HG03175 (cell line): ENCODE results near the gene GNB2.
A peak's percentile ranks its signal among the peaks of the same experiment; 100 is the strongest.
"Not testable (repeated sequence)": the region's sequence is repeated elsewhere in the genome, so short reads cannot be mapped to it uniquely, and the experiment has no call there.

Source experiments
- ATAC-seq: cut with Tn5 transposase; IDR thresholded peaks from one replicate; pipeline ENCODE4 v1.9.1; 2021; ENCODE audit warnings: mild to moderate bottlenecking, moderate library complexity; ENCODE audit not compliant: unreplicated experiment

GNB2 gene

DNA sequence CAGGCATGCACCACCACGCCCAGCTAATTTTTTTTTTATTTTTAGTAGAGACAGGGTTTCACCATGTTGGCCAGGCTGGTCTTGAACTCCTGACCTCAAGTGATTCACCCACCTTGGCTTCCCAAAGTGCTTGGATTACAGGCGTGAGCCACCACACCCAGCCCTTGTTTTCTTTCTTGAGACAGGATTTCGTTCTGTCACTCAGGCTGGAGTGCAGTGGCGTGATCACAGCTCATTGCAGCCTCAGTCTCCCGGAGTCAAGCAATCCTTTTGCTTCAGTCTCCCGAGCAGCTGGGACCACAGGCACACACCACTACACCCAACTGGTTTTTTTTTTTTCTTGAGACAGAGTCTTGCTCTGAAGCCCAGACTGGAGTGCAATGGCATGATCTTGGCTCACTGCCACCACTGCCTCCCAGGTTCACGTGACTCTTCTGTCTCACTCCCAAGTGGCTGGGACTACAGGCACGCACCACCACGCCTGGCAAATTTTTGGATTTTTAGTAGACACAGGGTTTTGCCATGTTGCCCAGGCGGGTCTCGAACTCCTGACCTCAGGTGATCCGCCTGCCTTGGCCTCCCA is 11.3 kb upstream of the GNB2 start:
- ATAC-seq: not testable (repeated sequence)

DNA sequence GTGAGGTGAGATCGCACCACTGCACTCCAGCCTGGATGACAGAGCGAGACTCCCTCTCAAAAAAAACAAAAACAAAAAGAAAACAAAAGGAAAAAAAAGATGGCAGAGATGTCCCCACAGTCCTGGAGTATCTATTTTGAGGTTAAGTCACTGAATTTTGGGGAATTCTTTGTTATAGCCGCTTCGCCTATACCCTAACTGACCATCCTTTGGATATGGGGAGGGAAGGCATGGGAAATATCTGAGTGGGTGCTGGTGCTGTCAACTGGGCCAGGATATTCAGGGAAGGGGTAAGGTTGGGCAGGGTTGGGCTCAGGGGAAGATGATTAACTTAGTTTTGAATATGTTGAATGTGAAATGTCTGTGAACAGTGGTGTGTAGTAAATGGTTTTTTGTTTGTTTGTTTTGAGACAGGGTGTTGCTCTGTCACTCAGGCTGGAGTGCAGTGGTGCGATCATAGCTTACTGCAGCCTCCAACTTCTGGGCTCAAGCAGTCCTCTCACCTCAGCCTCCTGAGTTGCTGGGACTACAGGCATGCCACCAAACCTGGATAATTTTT is 8.3 kb upstream of the GNB2 start:
- no peak for ATAC-seq

GRCh38 chr7:100667331-100668068 is 6.0 kb upstream of the GNB2 start:
- no peak for ATAC-seq

- ATAC-seq: no peak
Measured at GRCh38 chr7:100668069-100668449, 5.5 kb upstream of the GNB2 start.

DNA sequence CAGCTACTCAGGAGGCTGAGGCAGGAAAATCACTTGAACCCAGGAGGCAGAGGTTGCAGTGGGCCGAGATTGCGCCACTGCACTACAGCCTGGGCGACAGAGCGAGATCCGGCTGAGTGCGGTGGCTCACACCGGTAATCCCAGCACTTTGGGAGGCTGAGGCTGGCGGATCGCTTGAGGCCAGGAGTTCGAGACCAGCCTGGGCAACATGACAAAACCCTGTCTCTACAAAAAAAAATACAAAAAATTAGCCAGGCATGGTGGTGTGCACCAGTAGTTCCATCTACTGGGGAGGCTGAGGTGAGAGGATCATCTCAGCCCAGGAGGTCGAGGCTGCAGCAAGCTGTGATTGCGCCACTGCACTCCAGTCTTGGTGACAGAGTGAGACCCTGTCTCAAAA is 4.4 kb upstream of the GNB2 start:
- ATAC-seq: not testable (repeated sequence)

DNA sequence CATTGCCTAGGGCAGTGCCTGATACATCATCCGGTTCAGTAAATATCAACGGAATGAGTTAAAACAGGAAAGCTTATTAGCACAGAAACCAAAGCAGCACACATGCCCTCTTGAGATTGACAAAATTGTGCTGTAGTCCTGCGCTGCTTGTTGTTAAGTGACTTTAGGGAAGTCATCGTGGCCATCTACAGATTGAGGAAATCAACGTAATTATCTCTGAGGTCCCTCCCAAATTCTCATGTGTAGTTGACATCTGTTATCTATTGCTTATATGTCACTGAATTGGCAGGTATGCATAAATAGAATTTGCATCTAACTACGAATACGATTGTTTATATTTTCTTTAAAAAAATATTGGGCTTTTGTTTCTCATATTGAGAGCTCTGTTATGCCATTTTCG is 3.5 kb upstream of the GNB2 start:
- no peak for ATAC-seq

GRCh38 chr7:100671353-100672327 is 1.9 kb upstream of the GNB2 start:
- no peak for ATAC-seq

- no peak for ATAC-seq
Measured at GRCh38 chr7:100673942-100674410, 436 bp downstream of the GNB2 start.

DNA sequence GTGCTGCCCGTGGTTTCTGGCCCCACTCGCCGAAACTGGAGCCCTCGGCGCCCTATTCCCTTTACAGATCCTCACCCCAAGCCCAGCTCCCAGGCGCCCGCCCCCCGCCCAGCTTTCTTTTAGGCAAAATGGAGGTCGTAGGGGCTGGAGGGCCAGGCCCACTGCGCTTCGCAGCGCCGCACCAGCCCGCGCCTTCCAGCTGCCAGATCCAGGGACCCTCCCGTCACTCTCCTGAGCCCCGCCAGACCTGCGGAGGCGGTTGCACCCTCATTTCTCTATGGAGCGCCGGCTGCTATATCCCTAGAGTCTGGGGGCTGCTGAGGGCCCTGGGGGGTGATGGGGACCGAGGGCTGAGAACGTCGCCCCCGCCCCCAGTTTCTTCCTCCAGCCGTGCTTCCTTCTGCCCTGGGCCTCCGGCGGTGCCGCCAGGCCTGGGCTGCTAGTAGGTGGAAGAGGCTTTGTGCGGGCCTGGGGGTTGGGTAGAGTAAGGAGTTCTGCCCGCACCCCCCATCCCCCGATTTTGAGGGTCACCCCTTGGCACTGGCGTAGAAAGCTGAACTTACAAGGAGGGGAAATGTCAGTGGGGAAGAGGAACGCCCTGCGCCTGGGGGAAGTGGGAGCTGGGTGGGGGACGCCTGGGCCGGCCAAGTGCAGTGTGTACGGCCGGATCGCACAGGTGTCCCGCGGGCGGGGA is 1.0 kb downstream of the GNB2 start:
- no peak for ATAC-seq

DNA sequence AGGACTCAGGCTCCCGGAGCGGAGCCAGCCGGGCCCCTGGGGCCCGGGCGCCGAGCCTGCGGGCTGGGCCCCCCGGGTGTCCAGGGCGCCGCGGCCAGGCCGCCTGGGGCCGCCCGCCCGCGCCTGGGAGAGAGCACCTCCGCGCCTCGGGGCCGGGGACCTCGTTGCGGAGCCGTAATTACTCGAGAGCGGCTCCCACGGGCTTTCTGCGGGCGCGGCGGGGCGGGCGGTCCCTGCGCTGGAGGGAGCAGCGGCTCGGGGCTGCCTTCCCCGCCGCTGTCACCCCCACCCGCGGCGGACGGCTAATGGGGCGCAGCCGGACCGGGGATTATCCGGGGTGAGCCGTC is 1.5 kb downstream of the GNB2 start:
- no peak for ATAC-seq

DNA sequence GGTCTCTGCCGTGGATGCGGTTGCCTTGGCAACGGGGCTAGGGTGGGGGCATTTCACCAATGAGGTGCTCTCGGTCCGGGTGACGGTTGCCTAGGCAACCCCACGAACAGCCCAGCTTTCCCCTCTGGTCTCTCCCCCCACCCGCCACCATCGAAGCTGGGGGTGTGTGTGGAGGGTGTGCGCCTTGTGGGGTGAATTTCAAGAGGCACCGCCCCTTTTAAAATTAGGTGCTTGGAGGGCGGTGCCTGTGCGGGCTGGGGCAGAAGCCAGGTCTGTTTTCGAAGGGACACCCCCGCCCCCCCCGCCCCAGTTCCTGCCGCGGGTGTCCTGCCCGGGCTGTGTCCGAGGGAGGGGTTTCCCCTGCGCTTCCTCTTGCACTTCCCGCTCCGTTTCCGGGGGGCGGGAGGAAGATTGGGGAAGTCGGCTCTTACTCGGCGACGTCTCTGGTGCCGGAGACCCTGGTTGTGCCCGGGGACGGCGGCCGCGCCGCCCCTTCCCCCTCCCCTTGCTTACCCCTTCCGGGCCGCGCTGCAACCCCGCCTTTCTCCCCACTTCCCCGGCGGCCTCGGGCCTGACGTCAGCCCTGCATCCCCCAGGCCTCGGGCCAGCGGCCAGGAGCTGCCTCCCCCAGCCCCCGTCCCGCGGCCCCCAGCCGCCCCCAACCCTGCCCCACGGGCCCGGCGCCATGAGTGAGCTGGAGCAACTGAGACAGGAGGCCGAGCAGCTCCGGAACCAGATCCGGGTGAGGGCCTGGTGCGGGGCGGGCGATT is 2.2 kb downstream of the GNB2 start:
- ATAC-seq: peak; percentile 31

DNA sequence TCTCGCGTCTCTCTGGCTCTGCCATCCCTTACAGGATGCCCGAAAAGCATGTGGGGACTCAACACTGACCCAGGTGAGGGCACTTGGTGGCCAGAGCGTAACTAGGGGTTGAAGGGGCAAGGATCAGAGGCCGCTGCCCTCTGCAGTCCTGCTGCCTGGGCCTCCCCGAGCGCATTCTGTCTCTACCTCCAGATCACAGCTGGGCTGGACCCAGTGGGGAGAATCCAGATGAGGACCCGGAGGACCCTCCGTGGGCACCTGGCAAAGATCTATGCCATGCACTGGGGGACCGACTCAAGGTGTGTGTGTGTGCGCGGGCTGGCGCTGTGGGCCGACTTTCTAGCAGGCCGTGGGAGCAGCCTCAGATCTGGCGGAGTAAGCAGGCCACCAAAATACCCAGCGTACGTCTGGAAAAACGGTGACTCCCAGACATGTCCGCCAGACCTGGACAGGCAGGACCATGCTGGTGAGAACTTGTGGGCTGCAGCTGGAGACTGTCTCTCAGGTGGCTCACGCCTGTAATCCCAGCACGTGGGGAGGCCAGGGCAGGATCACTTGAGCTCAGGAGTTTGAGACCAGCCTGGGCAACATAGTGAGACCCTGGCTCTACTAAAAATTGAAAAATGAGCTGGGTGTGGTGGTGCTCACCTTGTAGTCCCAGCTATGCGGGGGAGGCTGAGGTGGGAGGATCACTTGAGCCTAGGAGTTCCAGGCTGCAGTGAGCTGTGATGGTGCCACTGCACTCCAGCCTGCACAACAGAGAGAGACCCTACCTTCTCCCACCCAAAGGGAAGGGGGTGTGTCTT is 3.2 kb downstream of the GNB2 start:
- ATAC-seq: no peak

- ATAC-seq: no peak
Measured at GRCh38 chr7:100677308-100678267, 4.0 kb downstream of the GNB2 start.

GRCh38 chr7:100678291-100678984 is 4.9 kb downstream of the GNB2 start:
- no peak for ATAC-seq

DNA sequence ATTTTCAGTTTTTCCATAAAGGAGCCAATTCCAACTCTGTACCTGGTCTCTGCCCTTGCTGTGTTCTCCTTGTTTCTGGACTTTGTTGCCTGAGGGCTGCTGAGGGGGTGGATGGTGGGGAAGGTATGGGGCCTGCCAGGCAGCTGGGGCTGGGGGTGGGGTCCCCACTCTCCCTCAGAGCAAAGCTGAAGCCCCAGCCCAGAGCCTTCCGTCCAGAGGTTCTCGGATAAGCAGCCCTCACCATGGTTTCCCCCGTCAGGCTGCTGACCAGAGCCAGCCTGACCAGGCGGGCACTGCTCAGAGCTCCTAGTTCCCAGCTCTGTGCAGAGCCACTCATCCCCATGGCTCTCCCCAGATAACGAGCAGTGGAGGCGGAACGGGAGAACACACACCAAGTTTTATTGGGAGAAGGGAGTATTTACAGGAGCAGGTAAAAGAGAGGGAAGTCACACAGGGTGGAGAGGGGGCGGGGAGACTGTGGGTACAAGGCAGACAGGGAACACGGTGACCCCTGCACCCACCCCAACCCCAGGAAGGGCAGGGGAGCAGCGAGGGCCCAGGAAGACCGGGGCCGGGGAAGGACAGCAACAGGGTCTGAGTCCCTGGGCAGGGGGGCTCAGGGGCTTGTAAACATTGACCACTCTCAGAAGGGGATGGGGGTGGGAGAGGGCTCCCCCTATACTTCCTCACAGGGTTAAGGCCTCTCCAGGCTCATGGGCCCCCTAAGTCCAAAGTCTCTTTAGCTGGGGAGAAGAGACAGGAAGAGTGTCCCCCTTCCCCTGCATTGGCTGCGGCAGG is 5.8 kb downstream of the GNB2 start:
- ATAC-seq: no peak

DNA sequence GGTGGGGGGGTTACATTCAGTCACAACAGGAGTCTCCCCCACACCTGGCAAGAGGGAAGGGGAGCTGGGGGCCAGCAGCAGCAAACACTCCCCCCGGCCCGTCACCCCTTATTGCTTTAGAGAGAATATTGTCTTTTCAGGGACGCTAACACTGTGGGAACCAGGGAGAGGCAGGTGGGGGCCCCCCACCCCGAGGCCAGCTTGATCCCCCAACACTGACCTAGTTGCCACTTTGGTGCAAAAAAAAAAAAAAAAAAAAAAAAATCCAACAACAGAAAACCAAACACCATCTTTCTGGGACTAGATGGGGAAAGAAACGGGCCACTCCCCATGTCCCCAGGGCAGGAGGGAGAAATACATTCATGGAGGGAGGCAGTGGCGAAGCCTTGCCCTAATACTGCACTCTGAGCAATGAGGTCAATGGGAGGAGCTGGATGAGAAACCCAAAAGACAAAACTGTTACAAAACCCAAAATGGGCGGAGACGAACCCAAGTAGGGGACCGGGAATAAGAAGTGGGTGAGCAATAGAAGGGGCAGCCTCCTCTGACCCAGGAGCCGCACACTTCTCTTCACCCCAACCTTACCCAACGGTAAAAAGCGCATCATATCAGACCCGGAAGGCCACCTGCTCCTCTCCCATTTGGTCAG is 6.5 kb downstream of the GNB2 start:
- no peak for ATAC-seq
